Thyroid gland (tissue), 4 donors: ENCODE data around the gene GSN. TPM values are rescaled to one million over a fixed set of nuclear protein-coding genes. Genes with fewer than 3 reads are reported as not detected.

Experiments
- DNase-seq, 2 donors: peaks; one replicate each; pipeline ENCODE4 v3.0.0-alpha.2; 2019
- H3K27ac ChIP-seq, 3 donors: fragments of 200-600 bp; sonication (generic); 1 replicate in 2 of 3; 2 replicates in 1 of 3; pipeline ENCODE4 v1.5.1; 2016 to 2019; ENCODE audit warnings: mild to moderate bottlenecking in 1 of 3, moderate library complexity in 1 of 3
- H3K27me3 ChIP-seq: fragments of 200-600 bp; sonication (generic); one replicate; pipeline ENCODE4 v1.5.1; 2019
- H3K36me3 ChIP-seq, 2 donors: fragments of 200-600 bp; sonication (generic); one replicate each; pipeline ENCODE4 v1.5.1; 2016 to 2019
- H3K4me1 ChIP-seq, 2 donors: fragments of 200-600 bp; sonication (generic); one replicate each; pipeline ENCODE4 v1.5.1; 2017 to 2019
- H3K4me3 ChIP-seq, 3 donors: fragments of 200-600 bp; sonication (generic); replicated peaks in 1 of 3; 1 replicate in 2 of 3; 2 replicates in 1 of 3; pipeline ENCODE4 v1.5.1; 2016; ENCODE audit warnings: mild to moderate bottlenecking in 1 of 3
- H3K9me3 ChIP-seq: fragments of 200-600 bp; sonication (generic); one replicate; pipeline ENCODE4 v1.5.1; 2017
- POLR2A ChIP-seq, 2 donors: fragments of 450-650 bp; IDR thresholded peaks; one replicate each; pipeline ENCODE4 v1.6.1; 2017; ENCODE audit warnings: antibody characterized with exemption in 2 of 2, mild to moderate bottlenecking in 2 of 2, moderate library complexity in 1 of 2
- WGBS, 2 donors: methylation state at CpG; one replicate each; pipeline ENCODE4 v1.1.5; 2017; 5-methylcytosine and 5-hydroxymethylcytosine counted together
- intact Hi-C: fragments of 100-400 bp; cut with DNase I; formaldehyde crosslinking; loops from one replicate; pipeline ENCODE4 v1.15.1; 2023
- total RNA-seq, 4 donors: library from RNA; depleted of rRNA; stranded (reverse); fragments of >200 nt; gene quantifications; one replicate each; pipeline ENCODE4 v1.2.3, GENCODE V29; 2016
- TF ChIP-seq, protein P1 (sequence below), 6 experiments: fragments of 200-600 bp in 3 of 6; fragments of 450-650 bp in 3 of 6; sonication (generic) in 3 of 6; IDR thresholded peaks; one replicate each; pipeline ENCODE4 v1.5.1; 2016 to 2019; ENCODE audit warnings: antibody characterized with exemption in 6 of 6, mild to moderate bottlenecking in 2 of 6, inconsistent platforms in 1 of 6, moderate library complexity in 1 of 6

GSN gene
- total RNA-seq, 4 donors from 2014 or later, result 1,151 to 1,624 (median 1,443) TPM

DNA sequence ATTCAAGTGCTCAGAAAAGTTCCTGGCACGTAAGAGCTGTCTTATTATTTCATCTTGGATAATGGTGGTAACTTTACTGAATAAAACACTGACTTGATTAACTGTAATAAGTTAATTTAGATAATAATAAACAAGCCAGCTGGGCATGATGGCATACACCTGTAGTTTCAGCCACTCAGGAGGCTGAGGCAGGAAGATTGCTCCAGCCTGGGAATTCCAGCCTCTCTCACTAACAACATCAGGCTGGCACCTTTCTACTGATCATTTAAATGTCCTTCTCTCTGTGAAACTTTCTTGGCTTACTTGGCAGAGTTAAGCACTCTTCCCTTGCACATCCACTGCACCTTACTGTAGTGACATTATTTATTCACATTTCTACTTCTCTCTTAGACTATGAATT, 82.1 kb downstream of the GSN start:
- H3K4me3 ChIP-seq, result no peak overlapping the region
- no peaks in the 10 kb centered on the region for H3K27me3 ChIP-seq
- H3K4me1 ChIP-seq, result peaks cover 5 to 21% of the 10 kb centered on the region in 2 donors
- peaks cover 20 to 29% of the 10 kb centered on the region in 2 donors for H3K36me3 ChIP-seq
- intact Hi-C loops, result no loop called here
- no peaks in the 10 kb centered on the region for H3K9me3 ChIP-seq
- WGBS, 2 donors, result 96 to 100% methylated on average over 1 of the region's 1 CpG
- no peak for DNase-seq
- TF ChIP-seq, protein P1, sequence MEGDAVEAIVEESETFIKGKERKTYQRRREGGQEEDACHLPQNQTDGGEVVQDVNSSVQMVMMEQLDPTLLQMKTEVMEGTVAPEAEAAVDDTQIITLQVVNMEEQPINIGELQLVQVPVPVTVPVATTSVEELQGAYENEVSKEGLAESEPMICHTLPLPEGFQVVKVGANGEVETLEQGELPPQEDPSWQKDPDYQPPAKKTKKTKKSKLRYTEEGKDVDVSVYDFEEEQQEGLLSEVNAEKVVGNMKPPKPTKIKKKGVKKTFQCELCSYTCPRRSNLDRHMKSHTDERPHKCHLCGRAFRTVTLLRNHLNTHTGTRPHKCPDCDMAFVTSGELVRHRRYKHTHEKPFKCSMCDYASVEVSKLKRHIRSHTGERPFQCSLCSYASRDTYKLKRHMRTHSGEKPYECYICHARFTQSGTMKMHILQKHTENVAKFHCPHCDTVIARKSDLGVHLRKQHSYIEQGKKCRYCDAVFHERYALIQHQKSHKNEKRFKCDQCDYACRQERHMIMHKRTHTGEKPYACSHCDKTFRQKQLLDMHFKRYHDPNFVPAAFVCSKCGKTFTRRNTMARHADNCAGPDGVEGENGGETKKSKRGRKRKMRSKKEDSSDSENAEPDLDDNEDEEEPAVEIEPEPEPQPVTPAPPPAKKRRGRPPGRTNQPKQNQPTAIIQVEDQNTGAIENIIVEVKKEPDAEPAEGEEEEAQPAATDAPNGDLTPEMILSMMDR (IDR thresholded peaks at IDR 0.05), result no peak
- no peak for TF ChIP-seq POLR2A (IDR thresholded peaks at IDR 0.05)
- H3K27ac ChIP-seq, result peak overlapping the region in 2 of 3 donors; percentile 65 to 66

DNA sequence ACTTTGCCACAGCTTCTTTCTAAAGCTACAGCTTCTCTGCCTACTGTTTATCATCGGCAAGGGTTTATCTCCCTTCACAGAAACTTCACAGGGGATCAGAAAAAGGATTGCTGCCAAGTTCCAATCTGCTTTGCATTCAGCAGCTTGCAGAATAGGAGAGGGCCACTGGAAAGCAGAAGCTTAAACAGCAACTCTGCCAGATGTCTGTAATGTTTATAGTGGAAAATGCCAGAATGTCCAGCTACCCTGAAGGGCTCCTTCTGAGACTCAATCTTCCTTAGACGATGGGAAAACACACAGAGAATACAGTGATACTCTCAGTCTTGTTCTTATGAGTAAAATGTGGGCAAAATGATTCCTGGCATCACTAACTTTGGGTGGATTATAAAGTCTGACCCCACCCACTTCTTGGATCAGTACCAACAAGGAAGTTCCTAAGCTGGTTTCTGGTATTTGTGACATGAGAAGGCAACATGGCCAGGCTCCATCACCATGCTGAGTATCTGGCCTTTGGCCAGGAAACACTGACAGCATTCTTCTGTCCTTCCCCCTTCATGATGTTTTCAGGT, 83.1 kb downstream of the GSN start:
- no peaks in the 10 kb centered on the region for H3K9me3 ChIP-seq
- WGBS, 2 donors, result 3 to 5% methylated on average over 2 of the region's 2 CpGs
- TF ChIP-seq, protein P1 (IDR thresholded peaks at IDR 0.05), result no peak
- TF ChIP-seq POLR2A (IDR thresholded peaks at IDR 0.05), result no peak
- H3K27me3 ChIP-seq, result no peaks in the 10 kb centered on the region
- peak; percentile 77 to 87 for DNase-seq
- intact Hi-C loops, result no loop called here
- peaks cover 5 to 21% of the 10 kb centered on the region in 2 donors for H3K4me1 ChIP-seq
- H3K36me3 ChIP-seq, result peaks cover 18 to 29% of the 10 kb centered on the region in 2 donors
- H3K4me3 ChIP-seq, result no peak overlapping the region
- peak overlapping the region; percentile 65 to 68 (median 66) for H3K27ac ChIP-seq

DNA sequence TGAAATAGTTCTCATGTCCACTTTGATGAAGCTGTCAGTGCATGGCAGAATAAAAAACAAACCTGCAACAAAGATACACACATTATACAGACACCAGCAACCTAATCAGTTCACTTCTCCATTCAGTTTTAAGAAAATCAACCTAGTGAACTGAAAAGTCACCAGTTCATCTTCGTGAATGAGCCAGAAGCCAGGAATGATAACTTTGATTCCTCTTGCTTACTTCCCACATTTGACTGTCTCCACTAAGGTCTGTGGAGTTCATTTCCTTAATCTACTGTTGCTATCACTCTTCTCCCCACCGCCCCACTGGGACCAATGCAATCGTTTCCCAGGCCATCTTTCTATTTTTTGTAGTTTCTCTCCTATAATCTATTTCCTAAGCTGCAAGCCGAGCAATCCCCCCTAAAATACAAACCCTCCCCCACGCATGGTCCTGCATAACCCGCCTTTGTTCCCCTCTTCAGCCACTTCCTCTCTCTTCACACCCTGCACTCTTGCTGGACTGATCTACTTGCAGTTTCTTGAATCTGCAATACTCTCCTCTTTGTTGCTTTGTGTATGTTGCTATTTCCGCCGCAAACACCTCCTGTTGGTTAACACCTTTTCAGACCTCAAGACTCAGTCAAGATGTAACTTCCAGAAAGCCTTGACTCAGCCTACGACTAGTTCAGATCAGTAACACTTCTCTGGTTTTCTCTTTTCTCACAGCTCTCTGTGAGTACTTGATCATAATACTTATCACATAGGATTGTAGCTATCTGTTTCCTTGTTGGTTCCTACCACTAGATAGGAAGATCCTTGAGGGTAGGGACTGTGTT, 85.5 kb downstream of the GSN start:
- TF ChIP-seq POLR2A (IDR thresholded peaks at IDR 0.05), result no peak
- TF ChIP-seq, protein P1 (IDR thresholded peaks at IDR 0.05), result no peak
- H3K36me3 ChIP-seq, result peaks cover 10 to 12% of the 10 kb centered on the region in 2 donors
- WGBS, 2 donors, result 72 to 79% methylated on average over 9 of the region's 9 CpGs

DNA sequence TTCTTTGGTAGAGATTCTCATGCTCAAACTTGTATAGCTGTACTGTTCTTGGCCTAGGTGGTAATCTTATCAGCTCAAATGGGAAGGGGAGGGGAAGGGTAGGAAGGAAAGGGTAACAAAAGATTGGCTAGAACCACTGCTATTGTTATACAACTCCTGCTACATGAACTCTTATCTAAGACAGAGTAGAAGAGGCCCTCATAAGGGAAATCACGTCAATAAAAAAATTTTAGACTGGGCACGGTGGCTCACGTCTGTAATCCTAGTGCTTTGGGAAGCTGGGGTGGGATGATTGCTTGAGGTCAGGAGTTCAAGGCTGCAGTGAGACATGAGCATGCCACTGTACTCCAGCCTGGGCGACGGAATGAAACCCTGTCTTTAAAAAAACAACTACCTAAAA, 86.2 kb downstream of the GSN start:
- H3K4me1 ChIP-seq, result peaks cover 9 to 42% of the 10 kb centered on the region in 2 donors

More for the DNA sequence above, 85.5 kb downstream of the GSN start:
- Histone ChIP-seq H3K27ac (peak overlapping the region in 2 of 3 donors; percentile 1 to 66), H3K4me3 (no peak overlapping the region), H3K9me3 (no peaks in the 10 kb centered on the region), H3K4me1 (peaks cover 5 to 35% of the 10 kb centered on the region in 2 donors), H3K27me3 (no peaks in the 10 kb centered on the region)
- no peak for DNase-seq
- intact Hi-C loops, result no loop called here

More for the DNA sequence above, 86.2 kb downstream of the GSN start:
- Histone ChIP-seq H3K27me3 (no peaks in the 10 kb centered on the region), H3K4me3 (no peak overlapping the region), H3K9me3 (no peaks in the 10 kb centered on the region), H3K36me3 (peaks cover 6 to 7% of the 10 kb centered on the region in 2 donors), H3K27ac (peak overlapping the region in 2 of 3 donors; percentile 1 to 66)
- DNase-seq, result no peak
- WGBS, 2 donors, result 75% methylated on average over 5 of the region's 5 CpGs
- TF ChIP-seq, protein P1 (IDR thresholded peaks at IDR 0.05), result no peak
- TF ChIP-seq POLR2A (IDR thresholded peaks at IDR 0.05), result no peak
- intact Hi-C loops, result no loop called here
